CD4-positive, alpha-beta memory T cell (primary cell): ENCODE results near the gene GAS7. TPM values are rescaled to one million over a fixed set of nuclear protein-coding genes. Genes with fewer than 3 reads are reported as not detected.

Source experiments
- CTCF ChIA-PET: fragments of 350-600 bp; sonication (Branson Sonifier 250); formaldehyde crosslinking; loops from one replicate; lab custom pipeline; 2021; ENCODE audit warnings: inconsistent platforms; ENCODE audit not compliant: partially characterized antibody; lab: Charles Lee
- POLR2A ChIA-PET: fragments of 350-600 bp; sonication (Branson Sonifier 250); formaldehyde crosslinking; loops from one replicate; lab custom pipeline; 2021; ENCODE audit not compliant: partially characterized antibody; lab: Charles Lee
- DNase-seq, 5 donors: peaks; one replicate each; pipeline versions ENCODE4 v3.0.0 to v3.0.0-alpha.2; 2020 to 2022; ENCODE audit warnings: mixed read lengths in 1 of 5
- H3K27ac ChIP-seq: one replicate; pipeline ENCODE4 v1.7.0; 2013; ENCODE audit warnings: low read depth, low read length
- H3K27me3 ChIP-seq: 2 replicates; pipeline ENCODE4 v1.7.0; 2013; ENCODE audit warnings: mild to moderate bottlenecking, low read length, moderate library complexity; ENCODE audit not compliant: insufficient read depth
- H3K36me3 ChIP-seq: 2 replicates; pipeline ENCODE4 v1.7.0; 2013; ENCODE audit warnings: mild to moderate bottlenecking, low read length, moderate library complexity; ENCODE audit not compliant: insufficient read depth
- H3K4me1 ChIP-seq: 2 replicates; pipeline ENCODE4 v1.7.0; 2013; ENCODE audit warnings: mild to moderate bottlenecking, low read length, moderate library complexity; ENCODE audit not compliant: insufficient read depth
- H3K4me3 ChIP-seq, 2 donors: one replicate each; pipeline ENCODE4 v1.7.0; 2013; ENCODE audit warnings: low read length in 2 of 2, mild to moderate bottlenecking in 1 of 2
- H3K9me3 ChIP-seq, 2 donors: one replicate each; pipeline ENCODE4 v1.7.0; 2013; ENCODE audit warnings: low read length in 2 of 2, control low read depth in 1 of 2; ENCODE audit not compliant: control insufficient read depth in 1 of 2
- H3K27ac Mint-ChIP-seq, 7 donors: one replicate each; pipeline ENCODE4 v1.8.0; 2020 to 2021; ENCODE audit warnings: mixed read lengths in 7 of 7, mild to moderate bottlenecking in 6 of 7, inconsistent platforms in 3 of 7, moderate library complexity in 3 of 7
- H3K27me3 Mint-ChIP-seq, 2 donors: one replicate each; pipeline ENCODE4 v1.8.0; 2020 to 2021; ENCODE audit warnings: mixed read lengths in 2 of 2
- H3K36me3 Mint-ChIP-seq, 2 donors: one replicate each; pipeline ENCODE4 v1.8.0; 2020 to 2021; ENCODE audit warnings: mixed read lengths in 2 of 2, inconsistent platforms in 1 of 2, mild to moderate bottlenecking in 1 of 2
- H3K4me1 Mint-ChIP-seq, 4 donors: one replicate each; pipeline ENCODE4 v1.8.0; 2020 to 2021; ENCODE audit warnings: mixed read lengths in 4 of 4, mild to moderate bottlenecking in 1 of 4
- H3K4me3 Mint-ChIP-seq, 8 donors: one replicate each; pipeline ENCODE4 v1.8.0; 2020 to 2021; ENCODE audit warnings: mixed read lengths in 8 of 8, mild to moderate bottlenecking in 7 of 8, moderate library complexity in 6 of 8, inconsistent platforms in 3 of 8
- H3K9me3 Mint-ChIP-seq, 8 donors: one replicate each; pipeline ENCODE4 v1.8.0; 2020 to 2021; ENCODE audit warnings: mixed read lengths in 8 of 8, mild to moderate bottlenecking in 5 of 8, inconsistent platforms in 3 of 8, moderate library complexity in 1 of 8
- intact Hi-C: fragments of 100-400 bp; cut with micrococcal nuclease; formaldehyde crosslinking; loops from one replicate; pipeline ENCODE4 v1.15.1; 2023
- polyA plus RNA-seq, 2 donors: library from polyadenylated mRNA; unstranded; fragments of 300-500 nt; fragmentation: Illumina TruSeq; gene quantifications; one replicate each; pipeline ENCODE4 v1.2.3, GENCODE V29; 2021
- total RNA-seq, 2 experiments: library from RNA; stranded (reverse); gene quantifications; one replicate each; pipeline ENCODE4 v1.2.3, GENCODE V29; 2021

The GAS7 gene
- total and polyA plus RNA-seq, 4 experiments from 2014 or later, result 0.42 to 5.2 (median 3.0) TPM

DNA sequence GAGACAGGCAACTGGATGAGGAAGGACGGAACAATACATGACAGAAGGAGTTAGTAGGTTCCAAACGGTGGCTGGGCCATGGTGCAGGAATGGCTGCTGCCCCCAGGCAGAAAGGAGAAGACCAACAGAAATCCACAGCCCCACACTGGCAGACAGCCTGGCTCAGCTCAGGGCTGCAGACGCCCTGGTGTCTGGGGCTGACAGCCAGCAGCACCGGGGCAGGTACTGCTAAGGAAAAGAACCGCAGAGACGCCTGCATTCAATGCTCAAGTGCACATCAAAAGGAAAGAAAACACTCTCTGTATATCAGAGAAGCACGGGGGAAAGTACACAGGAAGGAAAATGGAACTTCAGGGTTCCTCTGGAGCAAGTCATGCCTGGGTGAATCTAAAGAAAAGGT is 53.4 kb downstream of the GAS7 start:
- no peaks in the 10 kb centered on the region for H3K36me3 Mint-ChIP-seq
- DNase-seq, result no peak
- H3K9me3 Mint-ChIP-seq, result peaks cover 0 to 3% (median 0%) of the 10 kb centered on the region in 8 donors
- Histone ChIP-seq H3K4me3 (no peak overlapping the region), H3K4me1 (peaks cover 11% of the 10 kb centered on the region), H3K9me3 (no peaks in the 10 kb centered on the region), H3K27me3 (no peaks in the 10 kb centered on the region), H3K27ac (no peak overlapping the region), H3K36me3 (no peaks in the 10 kb centered on the region)
- H3K27ac Mint-ChIP-seq, result peak overlapping the region in 2 of 7 donors; percentile 19 to 63
- peaks cover 0 to 2% of the 10 kb centered on the region in 2 donors for H3K27me3 Mint-ChIP-seq
- POLR2A ChIA-PET, result no interaction called here
- CTCF ChIA-PET, result no interaction called here
- peaks cover 7 to 18% (median 7%) of the 10 kb centered on the region in 4 donors for H3K4me1 Mint-ChIP-seq
- H3K4me3 Mint-ChIP-seq, result no peak overlapping the region
- intact Hi-C loops, result no loop called here

DNA sequence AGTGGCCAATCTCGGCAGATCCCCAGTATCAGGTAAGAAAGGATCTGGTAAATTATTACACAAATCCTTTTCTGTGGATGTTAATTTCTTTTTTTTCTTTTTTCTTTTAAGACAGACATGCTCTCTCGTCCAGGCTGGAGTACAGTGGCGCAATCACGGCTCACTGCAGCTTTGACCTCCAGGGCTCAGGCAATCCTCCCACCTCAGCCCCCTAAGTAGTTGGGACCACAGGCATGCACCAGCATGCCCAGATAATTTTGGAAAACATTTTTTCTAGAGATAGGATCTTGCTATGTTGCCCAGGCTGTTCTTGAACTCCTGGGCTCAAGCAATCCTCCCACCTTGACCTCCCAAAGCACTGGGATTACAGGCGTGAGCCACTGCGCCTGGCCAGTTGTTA is 54.0 kb downstream of the GAS7 start:
- H3K27ac ChIP-seq, result no peak overlapping the region
- Mint-ChIP-seq H3K27me3 (peaks cover 0 to 4% of the 10 kb centered on the region in 2 donors), H3K27ac (no peak overlapping the region), H3K4me3 (no peak overlapping the region), H3K4me1 (peaks cover 2 to 13% (median 3%) of the 10 kb centered on the region in 4 donors), H3K36me3 (no peaks in the 10 kb centered on the region), H3K9me3 (peaks cover 0 to 3% (median 0%) of the 10 kb centered on the region in 8 donors)
- intact Hi-C loops, result no loop called here
- DNase-seq, result no peak
- H3K4me3 ChIP-seq, result no peak overlapping the region
- H3K4me1 ChIP-seq, result peaks cover 6% of the 10 kb centered on the region
- CTCF ChIA-PET, result no interaction called here
- H3K36me3 ChIP-seq, result no peaks in the 10 kb centered on the region
- POLR2A ChIA-PET, result no interaction called here
- no peaks in the 10 kb centered on the region for H3K27me3 ChIP-seq
- no peaks in the 10 kb centered on the region for H3K9me3 ChIP-seq

DNA sequence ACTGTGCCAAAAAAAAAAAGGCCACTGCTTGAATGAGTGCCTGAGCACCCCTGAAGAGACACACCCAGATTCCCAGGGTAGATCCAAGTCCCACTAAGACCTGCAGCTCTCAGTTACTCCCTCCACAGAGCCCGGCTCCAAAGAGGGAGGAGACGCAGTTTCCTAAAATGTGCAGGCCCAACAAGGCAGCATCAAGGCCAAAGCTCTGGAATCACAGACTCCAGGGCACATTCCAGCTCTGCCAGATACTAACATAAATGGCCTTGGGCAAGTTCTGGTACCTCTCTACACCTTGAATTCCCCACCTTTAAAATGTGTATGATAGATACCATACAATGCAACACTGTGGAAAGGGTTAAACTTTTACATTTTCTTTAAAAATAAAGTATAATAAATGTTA is 57.0 kb downstream of the GAS7 start:
- ChIA-PET CTCF (no interaction called here), POLR2A (no interaction called here)
- Histone ChIP-seq H3K27ac (no peak overlapping the region), H3K4me1 (peaks cover 4% of the 10 kb centered on the region), H3K9me3 (no peaks in the 10 kb centered on the region), H3K27me3 (no peaks in the 10 kb centered on the region), H3K4me3 (no peak overlapping the region), H3K36me3 (no peaks in the 10 kb centered on the region)
- Mint-ChIP-seq H3K27ac (no peak overlapping the region), H3K4me3 (no peak overlapping the region), H3K36me3 (no peaks in the 10 kb centered on the region), H3K27me3 (peaks cover 0 to 5% of the 10 kb centered on the region in 2 donors), H3K4me1 (peaks cover 0 to 7% (median 3%) of the 10 kb centered on the region in 4 donors), H3K9me3 (no peaks in the 10 kb centered on the region)
- intact Hi-C loops, result no loop called here
- DNase-seq, result no peak

DNA sequence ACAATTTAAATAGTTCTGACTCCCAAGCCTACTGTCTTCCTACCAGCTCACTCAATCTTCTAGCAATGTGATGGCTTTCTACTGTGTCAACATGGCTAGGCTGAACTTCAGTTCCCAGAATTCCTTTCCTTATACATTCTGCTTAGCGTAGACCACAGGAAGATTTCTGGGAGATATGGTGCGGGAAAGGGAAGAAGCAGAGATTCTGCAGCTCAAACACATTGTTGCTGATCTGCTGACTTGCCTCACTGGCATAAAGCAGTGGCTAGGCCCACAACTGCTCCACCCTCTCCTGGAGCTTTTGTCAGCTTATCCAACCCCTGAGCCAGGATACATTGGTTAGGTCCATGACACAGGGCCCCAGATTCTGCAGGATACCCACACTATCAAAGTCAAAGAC is 58.8 kb downstream of the GAS7 start:
- no peaks in the 10 kb centered on the region for H3K27me3 ChIP-seq
- ChIA-PET POLR2A (no interaction called here), CTCF (no interaction called here)
- Mint-ChIP-seq H3K4me3 (no peak overlapping the region), H3K27me3 (peaks cover 0 to 5% of the 10 kb centered on the region in 2 donors), H3K4me1 (peaks cover 0 to 11% (median 7%) of the 10 kb centered on the region in 4 donors), H3K36me3 (no peaks in the 10 kb centered on the region), H3K27ac (no peak overlapping the region), H3K9me3 (no peaks in the 10 kb centered on the region)
- no peak overlapping the region for H3K4me3 ChIP-seq
- DNase-seq, result no peak
- no peak overlapping the region for H3K27ac ChIP-seq
- H3K4me1 ChIP-seq, result peaks cover under 1% of the 10 kb centered on the region
- intact Hi-C loops, result no loop called here
- H3K9me3 ChIP-seq, result no peaks in the 10 kb centered on the region
- H3K36me3 ChIP-seq, result no peaks in the 10 kb centered on the region

DNA sequence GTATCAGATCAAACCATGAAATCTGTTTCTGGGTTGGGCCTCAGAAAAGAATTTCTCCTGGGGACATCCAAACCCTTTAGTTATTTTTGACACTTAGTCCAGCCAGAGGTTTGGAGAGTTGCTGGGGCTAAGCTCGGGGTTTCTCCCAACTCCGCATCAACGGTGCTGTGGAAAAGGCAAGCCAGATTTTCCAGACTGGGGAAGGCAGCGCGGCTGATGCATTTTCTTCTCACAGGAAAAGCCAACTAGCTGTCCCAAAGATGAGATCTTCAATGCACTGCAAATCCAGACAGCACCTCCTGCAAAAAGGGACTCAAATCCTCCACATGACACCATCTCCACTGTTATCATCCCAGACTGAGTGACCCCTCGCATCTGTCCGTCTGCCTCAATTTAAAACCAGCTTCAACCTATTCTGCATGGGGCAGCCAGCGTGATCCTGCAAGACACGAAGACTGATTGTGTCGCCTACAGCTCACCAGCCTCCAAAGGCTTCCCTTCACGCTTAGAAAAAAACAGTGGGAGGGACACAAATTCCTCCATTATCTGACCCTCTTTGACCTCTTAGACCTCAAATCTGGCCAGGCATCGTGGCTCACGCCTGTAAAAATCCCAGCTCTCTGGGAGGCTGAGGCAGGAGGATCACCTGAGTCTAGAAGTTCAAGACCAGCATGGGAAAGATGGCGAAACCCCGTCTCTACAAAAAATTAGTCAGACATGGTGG is 62.0 kb downstream of the GAS7 start:
- intact Hi-C loops, result no loop called here
- H3K9me3 ChIP-seq, result no peaks in the 10 kb centered on the region
- no peaks in the 10 kb centered on the region for H3K4me1 ChIP-seq
- Mint-ChIP-seq H3K4me3 (no peak overlapping the region), H3K27me3 (peaks cover 0 to 4% of the 10 kb centered on the region in 2 donors), H3K9me3 (peaks cover 0 to 3% (median 0%) of the 10 kb centered on the region in 8 donors), H3K27ac (no peak overlapping the region), H3K4me1 (peaks cover 0 to 11% (median 7%) of the 10 kb centered on the region in 4 donors), H3K36me3 (no peaks in the 10 kb centered on the region)
- H3K4me3 ChIP-seq, result no peak overlapping the region
- no peak for DNase-seq
- H3K36me3 ChIP-seq, result no peaks in the 10 kb centered on the region
- ChIA-PET POLR2A (no interaction called here), CTCF (interaction anchor here (0.6 kb wide), 1 partner anchor 571 kb away, joined by 3 read pairs; no protein-coding TSS in a partner anchor)
- H3K27ac ChIP-seq, result no peak overlapping the region
- no peaks in the 10 kb centered on the region for H3K27me3 ChIP-seq

DNA sequence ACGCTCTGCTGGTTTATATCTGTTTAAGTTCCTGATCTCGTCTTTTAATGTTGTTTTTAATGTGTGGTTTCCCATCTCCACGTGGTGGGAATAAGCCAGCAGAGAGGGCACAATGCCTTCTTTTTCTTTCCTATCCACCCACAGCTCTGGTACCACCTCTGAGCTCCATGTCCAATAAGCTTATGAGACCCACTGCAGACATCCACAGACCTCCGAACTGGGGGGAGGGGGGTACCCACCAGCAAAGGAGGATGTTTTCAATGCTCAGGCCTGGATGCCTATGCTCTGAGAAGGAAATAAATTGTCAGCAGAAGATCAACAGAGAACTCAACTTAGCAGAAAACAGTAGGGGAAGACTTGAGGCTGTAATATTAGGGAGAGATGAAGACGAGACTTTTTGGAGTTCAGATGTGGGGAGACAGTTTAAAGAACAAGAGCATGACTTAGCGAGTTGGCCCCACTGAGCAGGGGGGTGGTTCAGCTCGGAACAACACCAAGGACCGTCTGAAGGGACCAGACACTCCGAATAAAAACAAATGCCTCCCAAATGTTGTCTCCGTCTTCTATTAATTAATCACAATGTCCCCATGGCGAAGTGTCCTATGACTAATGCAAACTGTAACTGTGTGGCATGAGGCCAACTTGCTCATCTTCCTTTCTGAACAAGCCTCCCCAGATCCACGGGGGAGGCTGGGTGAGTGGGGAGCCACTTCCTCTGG is 62.7 kb downstream of the GAS7 start:
- peak overlapping the region in 1 of 7 donors; percentile 0 for H3K27ac Mint-ChIP-seq
- CTCF ChIA-PET, result interaction anchor here (0.6 kb wide), 1 partner anchor 570 kb away, joined by 3 read pairs; no protein-coding TSS in a partner anchor

DNA sequence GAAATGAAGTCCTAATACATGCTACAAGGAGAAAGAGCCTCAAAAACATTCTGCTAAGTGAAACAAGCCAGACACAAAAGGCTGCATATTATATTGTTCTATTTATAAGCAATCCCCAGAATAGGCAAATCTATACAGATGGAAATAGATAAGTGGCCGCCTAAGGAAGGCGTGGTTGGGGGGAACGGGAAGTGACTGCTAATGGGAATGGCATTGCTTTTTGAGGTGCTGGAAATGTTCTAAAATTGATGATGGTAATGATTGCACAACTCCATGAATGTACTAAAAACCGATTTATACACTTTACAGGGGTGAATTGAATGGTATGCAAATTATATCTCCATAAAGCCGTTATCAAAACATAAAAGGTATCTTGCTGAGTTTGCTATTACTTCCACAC is 67.7 kb downstream of the GAS7 start:
- intact Hi-C loops, result no loop called here
- Mint-ChIP-seq H3K4me1 (peaks cover 2 to 10% (median 6%) of the 10 kb centered on the region in 4 donors), H3K4me3 (no peak overlapping the region)

More for the DNA sequence above, 62.7 kb downstream of the GAS7 start:
- H3K4me1 Mint-ChIP-seq, result peaks cover 0 to 11% (median 7%) of the 10 kb centered on the region in 4 donors
- Histone ChIP-seq H3K4me3 (no peak overlapping the region), H3K27ac (no peak overlapping the region), H3K27me3 (no peaks in the 10 kb centered on the region), H3K9me3 (no peaks in the 10 kb centered on the region), H3K4me1 (no peaks in the 10 kb centered on the region), H3K36me3 (no peaks in the 10 kb centered on the region)
- H3K36me3 Mint-ChIP-seq, result no peaks in the 10 kb centered on the region
- peaks cover 0 to 3% (median 0%) of the 10 kb centered on the region in 8 donors for H3K9me3 Mint-ChIP-seq
- peaks cover 0 to 4% of the 10 kb centered on the region in 2 donors for H3K27me3 Mint-ChIP-seq
- no peak for DNase-seq
- intact Hi-C loops, result no loop called here
- no peak overlapping the region for H3K4me3 Mint-ChIP-seq
- POLR2A ChIA-PET, result no interaction called here

More for the DNA sequence above, 67.7 kb downstream of the GAS7 start:
- H3K4me1 ChIP-seq, result no peaks in the 10 kb centered on the region
- ChIA-PET POLR2A (no interaction called here), CTCF (interaction anchor here (0.7 kb wide), 1 partner anchor 1497 kb away, joined by 3 read pairs; no protein-coding TSS in a partner anchor)
- H3K27me3 Mint-ChIP-seq, result no peaks in the 10 kb centered on the region
- DNase-seq, result no peak
- no peaks in the 10 kb centered on the region for H3K36me3 Mint-ChIP-seq
- peaks cover 0 to 7% (median 0%) of the 10 kb centered on the region in 8 donors for H3K9me3 Mint-ChIP-seq
- no peaks in the 10 kb centered on the region for H3K36me3 ChIP-seq
- no peak overlapping the region for H3K27ac Mint-ChIP-seq
- no peak overlapping the region for H3K27ac ChIP-seq
- H3K4me3 ChIP-seq, result no peak overlapping the region
- H3K27me3 ChIP-seq, result no peaks in the 10 kb centered on the region
- no peaks in the 10 kb centered on the region for H3K9me3 ChIP-seq
